IMR-90 (cell line): Measurements from ENCODE around the gene KRTAP5-9. TPM values are rescaled to one million over a fixed set of nuclear protein-coding genes. Genes with fewer than 3 reads are reported as not detected.

Experiments
- microRNA-seq, 2 experiments: library from miRNA; stranded (forward) in 1 of 2; unstranded in 1 of 2; fragments of 10-50 nt in 1 of 2; fragments of <30 nt in 1 of 2; gene quantifications in 1 of 2; microRNA quantifications in 1 of 2; one replicate each; pipeline versions ENCODE3 to v1.1.0; 2013 to 2020; ENCODE audit not compliant: insufficient read depth in 1 of 2, insufficient read length in 1 of 2, unreplicated experiment in 1 of 2
- polyA plus RNA-seq, 3 experiments: library from polyadenylated mRNA; depleted of rRNA; stranded (reverse); fragments of >200 nt; gene quantifications; 2 replicates each; pipeline ENCODE4 v1.2.3, GENCODE V29; 2012; ENCODE audit warnings: low replicate concordance in 1 of 3
- small RNA-seq, 5 experiments: library from RNA; depleted of rRNA; stranded (forward); fragments of <200 nt; gene quantifications; one replicate each; pipeline ENCODE3, GENCODE V24; 2012
- total RNA-seq: library from RNA; depleted of rRNA; stranded (reverse); fragments of >200 nt; gene quantifications from 2 replicates; pipeline ENCODE4 v1.2.3, GENCODE V29; 2012; rRNA removed

Gene KRTAP5-9
- total and polyA plus RNA-seq, 2 of the 4 experiments (the other 2 are of a cell fraction) = 0.09 TPM; not detected in 1

Small RNA genes lying within 50 kb of the gene (microRNA-seq; reads per million reads assigned to microRNA genes)
- gene AP000867.1 (ENCODE audit: insufficient read depth, insufficient read length) (not detected), gene KRTAP5-14P (ENCODE audit: insufficient read depth, insufficient read length) (not detected)

Small RNA genes lying within 50 kb of the gene (small RNA-seq; reads per million reads assigned to genes)
- gene AP000867.1 (0 reads per million in 5 experiments), gene KRTAP5-14P (0 reads per million in 5 experiments)

Other genes with a start within 250 kb of the KRTAP5-9 start
- gene DHCR7, start 100.0 kb upstream of the KRTAP5-9 start, total RNA-seq = 20.0 and 22.0 TPM in 2 replicates
- 43.2 and 43.3 TPM in 2 replicates for gene DHCR7, start 100.0 kb upstream of the KRTAP5-9 start, polyA plus RNA-seq (2012; rRNA removed)
- 59.2 and 70.4 TPM in 2 replicates for gene NADSYN1, start 95.2 kb upstream of the KRTAP5-9 start, total RNA-seq
- gene NADSYN1, start 95.2 kb upstream of the KRTAP5-9 start, polyA plus RNA-seq (2012; rRNA removed) = 63.7 and 69.5 TPM in 2 replicates
- not detected in 2 replicates for gene KRTAP5-7, start 21.2 kb upstream of the KRTAP5-9 start, total RNA-seq
- not detected in 2 replicates for gene KRTAP5-7, start 21.2 kb upstream of the KRTAP5-9 start, polyA plus RNA-seq (2012; rRNA removed)
- not detected in 2 replicates for gene KRTAP5-8, start 10.4 kb upstream of the KRTAP5-9 start, total RNA-seq
- 0.07 TPM in 1 of 2 replicates, not detected in the other for gene KRTAP5-8, start 10.4 kb upstream of the KRTAP5-9 start, polyA plus RNA-seq (2012; rRNA removed)
- gene KRTAP5-10, start 17.1 kb downstream of the KRTAP5-9 start, total RNA-seq = not detected in 2 replicates
- not detected in 2 replicates for gene KRTAP5-10, start 17.1 kb downstream of the KRTAP5-9 start, polyA plus RNA-seq (2012; rRNA removed)
- not detected in 2 replicates for gene KRTAP5-11, start 34.5 kb downstream of the KRTAP5-9 start, total RNA-seq
- not detected in 2 replicates for gene KRTAP5-11, start 34.5 kb downstream of the KRTAP5-9 start, polyA plus RNA-seq (2012; rRNA removed)